ENCODE measurements around the gene SCN1B.

Gene SCN1B

GRCh38 chr19:35030257-35031071, at the start of gene SCN1B:
Gene SCN1B (plus strand): TSS chr19:35030470. CDS start chr19:35030821, 351 bp downstream.
- H2AFZ ChIP-seq (ENCODE audit: low read length), result no peak within 1 kb of the TSS
- no peaks in the 10 kb centered on the region for H3K9me3 ChIP-seq (replicated peaks; ENCODE audit: insufficient read depth, low read length)
- H3K4me2 ChIP-seq (ENCODE audit: low read depth, low read length), result no peak within 1 kb of the TSS
- no peaks in the 10 kb centered on the region for H3F3A ChIP-seq (ENCODE audit: insufficient read depth, low read length)
- TF ChIP-seq CTCF (IDR thresholded peaks at IDR 0.05; ENCODE audit: low read length), result no peak
- TF ChIP-seq EZH2 (optimal IDR thresholded peaks at IDR 0.05; ENCODE audit: low read depth, low read length), result no peak
- TF ChIP-seq EZH2phosphoT487 (IDR thresholded peaks at IDR 0.05; ENCODE audit: low read length), result no peak
- H3K36me3 ChIP-seq (replicated peaks; ENCODE audit: insufficient read depth, low read length), result no peaks in the 10 kb centered on the region
- H3K4me1 ChIP-seq (ENCODE audit: low read length), result no peaks in the 10 kb centered on the region
- DNase-seq, result no peak
- H3K4me3 ChIP-seq (ENCODE audit: low read length), result no peak within 1 kb of the TSS
- no peaks in the 10 kb centered on the region for H3K79me2 ChIP-seq (ENCODE audit: low read length)
- H3K27me3 ChIP-seq (replicated peaks; ENCODE audit: insufficient read depth, low read length), result peaks cover 53% of the 10 kb centered on the region
- H3K9ac ChIP-seq (ENCODE audit: low read length), result no peak within 1 kb of the TSS
- no peaks in the 10 kb centered on the region for H3K9me2 ChIP-seq (replicated peaks; ENCODE audit: insufficient read depth, low read length)
- no peaks in the 10 kb centered on the region for H4K20me1 ChIP-seq (ENCODE audit: insufficient read depth, low read length)
- H3K27ac ChIP-seq (ENCODE audit: low read length), result no peak within 1 kb of the TSS

GRCh38 chr19:34982275-34982674, 48.0 kb upstream of the SCN1B start:
- no peak overlapping the region for H2AFZ ChIP-seq (ENCODE audit: low read length)
- H3K4me3 ChIP-seq (ENCODE audit: low read length), result no peak overlapping the region
- no peak overlapping the region for H3K27ac ChIP-seq (ENCODE audit: low read length)
- peaks cover 44% of the 10 kb centered on the region for H3K27me3 ChIP-seq (replicated peaks; ENCODE audit: insufficient read depth, low read length)
- H3K36me3 ChIP-seq (replicated peaks; ENCODE audit: insufficient read depth, low read length), result no peaks in the 10 kb centered on the region
- H3K9me3 ChIP-seq (replicated peaks; ENCODE audit: insufficient read depth, low read length), result no peaks in the 10 kb centered on the region
- H3K4me2 ChIP-seq (ENCODE audit: low read depth, low read length), result no peak overlapping the region
- no peaks in the 10 kb centered on the region for H3K9me2 ChIP-seq (replicated peaks; ENCODE audit: insufficient read depth, low read length)
- no peak overlapping the region for H3K9ac ChIP-seq (ENCODE audit: low read length)
- no peak for TF ChIP-seq EZH2 (optimal IDR thresholded peaks at IDR 0.05; ENCODE audit: low read depth, low read length)
- no peak for TF ChIP-seq CTCF (IDR thresholded peaks at IDR 0.05; ENCODE audit: low read length)
- TF ChIP-seq EZH2phosphoT487 (IDR thresholded peaks at IDR 0.05; ENCODE audit: low read length), result no peak
- H3K79me2 ChIP-seq (ENCODE audit: low read length), result no peaks in the 10 kb centered on the region
- no peak for DNase-seq
- H3F3A ChIP-seq (ENCODE audit: insufficient read depth, low read length), result no peaks in the 10 kb centered on the region
- no peaks in the 10 kb centered on the region for H3K4me1 ChIP-seq (ENCODE audit: low read length)
- no peaks in the 10 kb centered on the region for H4K20me1 ChIP-seq (ENCODE audit: insufficient read depth, low read length)

GRCh38 chr19:34983786-34984185, 46.5 kb upstream of the SCN1B start:
- Histone ChIP-seq H3K9me3 (replicated peaks; ENCODE audit: insufficient read depth, low read length) (no peaks in the 10 kb centered on the region), H3K4me3 (ENCODE audit: low read length) (no peak overlapping the region), H3K27me3 (replicated peaks; ENCODE audit: insufficient read depth, low read length) (peaks cover 41% of the 10 kb centered on the region), H4K20me1 (ENCODE audit: insufficient read depth, low read length) (no peaks in the 10 kb centered on the region), H3K4me1 (ENCODE audit: low read length) (no peaks in the 10 kb centered on the region), H3K4me2 (ENCODE audit: low read depth, low read length) (no peak overlapping the region), H3K9me2 (replicated peaks; ENCODE audit: insufficient read depth, low read length) (no peaks in the 10 kb centered on the region), H3K36me3 (replicated peaks; ENCODE audit: insufficient read depth, low read length) (no peaks in the 10 kb centered on the region), H3K9ac (ENCODE audit: low read length) (no peak overlapping the region), H3K79me2 (ENCODE audit: low read length) (no peaks in the 10 kb centered on the region), H3F3A (ENCODE audit: insufficient read depth, low read length) (no peaks in the 10 kb centered on the region), H2AFZ (ENCODE audit: low read length) (no peak overlapping the region), H3K27ac (ENCODE audit: low read length) (no peak overlapping the region)
- DNase-seq, result no peak
- no peak for TF ChIP-seq CTCF (IDR thresholded peaks at IDR 0.05; ENCODE audit: low read length)
- TF ChIP-seq EZH2 (optimal IDR thresholded peaks at IDR 0.05; ENCODE audit: low read depth, low read length), result no peak
- no peak for TF ChIP-seq EZH2phosphoT487 (IDR thresholded peaks at IDR 0.05; ENCODE audit: low read length)
